Activated T-helper 17 cell treated with anti-CD3 and anti-CD28 coated beads, Interleukin-2, amount 50 U/mL, for 72 hours (primary cell): Measurements from ENCODE around the gene SCN5A. TPM values are rescaled to one million over a fixed set of nuclear protein-coding genes. Genes with fewer than 3 reads are reported as not detected.
A peak's percentile ranks its signal among the peaks of the same experiment; 100 is the strongest.

ENCODE experiments used
- ATAC-seq: fragments of 150-1000 bp; cut with Tn5 transposase; replicated peaks from 2 replicates; pipeline ENCODE4 v1.10.0; 2021; ENCODE audit warnings: mild to moderate bottlenecking, moderate library complexity
- H3K27ac Mint-ChIP-seq: one replicate; pipeline ENCODE4 v1.8.0; 2022; ENCODE audit warnings: mixed read lengths
- H3K27me3 Mint-ChIP-seq: one replicate; pipeline ENCODE4 v1.8.0; 2022; ENCODE audit warnings: mixed read lengths
- H3K36me3 Mint-ChIP-seq: one replicate; pipeline ENCODE4 v1.8.0; 2022; ENCODE audit warnings: low read depth, mild to moderate bottlenecking, mixed read lengths
- H3K4me1 Mint-ChIP-seq: one replicate; pipeline ENCODE4 v1.8.0; 2022; ENCODE audit warnings: mixed read lengths
- H3K4me3 Mint-ChIP-seq: one replicate; pipeline ENCODE4 v1.8.0; 2022; ENCODE audit warnings: mild to moderate bottlenecking, mixed read lengths
- H3K9me3 Mint-ChIP-seq: one replicate; pipeline ENCODE4 v1.8.0; 2022; ENCODE audit warnings: mixed read lengths
- total RNA-seq, 2 donors: library from RNA; stranded (reverse); gene quantifications; one replicate each; pipeline ENCODE4 v1.2.3, GENCODE V29; 2022

Gene SCN5A
- total RNA-seq, 2 donors from 2014 or later = 0.35 to 0.85 TPM

DNA sequence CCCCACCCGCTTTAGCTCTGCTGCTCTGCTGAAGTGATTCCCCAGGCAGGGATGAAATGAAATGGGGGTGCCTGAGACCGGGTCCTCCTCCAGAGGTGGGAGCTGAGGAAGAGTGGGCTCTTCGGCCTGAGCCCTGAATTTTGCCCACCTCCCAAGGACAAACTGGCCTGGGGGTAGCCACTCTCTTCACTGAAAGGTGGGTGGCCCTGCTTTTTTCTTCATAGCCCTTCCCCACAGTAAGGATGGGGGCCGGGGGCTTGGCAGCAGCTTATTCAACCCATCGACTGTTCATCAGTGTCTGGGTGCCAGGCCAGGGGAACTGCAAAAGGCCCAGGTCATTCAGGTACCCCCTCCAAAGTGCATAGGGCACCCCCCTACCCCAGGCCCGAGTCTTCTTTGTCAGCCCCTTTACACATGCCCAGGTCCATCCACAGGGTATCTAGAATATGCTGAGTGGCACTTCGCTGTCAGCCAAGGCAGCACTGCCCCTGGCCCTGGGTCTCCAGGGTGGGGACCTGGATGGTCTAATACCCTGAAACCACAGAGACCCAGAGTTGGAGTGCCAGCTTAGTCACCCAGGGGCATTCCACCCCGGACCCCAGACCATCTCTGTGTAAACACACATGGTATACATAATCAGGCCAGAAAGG, 7.9 kb downstream of the SCN5A start:
- H3K4me1 Mint-ChIP-seq = no peaks in the 10 kb centered on the region
- ATAC-seq = no peak
- no peaks in the 10 kb centered on the region for H3K9me3 Mint-ChIP-seq

DNA sequence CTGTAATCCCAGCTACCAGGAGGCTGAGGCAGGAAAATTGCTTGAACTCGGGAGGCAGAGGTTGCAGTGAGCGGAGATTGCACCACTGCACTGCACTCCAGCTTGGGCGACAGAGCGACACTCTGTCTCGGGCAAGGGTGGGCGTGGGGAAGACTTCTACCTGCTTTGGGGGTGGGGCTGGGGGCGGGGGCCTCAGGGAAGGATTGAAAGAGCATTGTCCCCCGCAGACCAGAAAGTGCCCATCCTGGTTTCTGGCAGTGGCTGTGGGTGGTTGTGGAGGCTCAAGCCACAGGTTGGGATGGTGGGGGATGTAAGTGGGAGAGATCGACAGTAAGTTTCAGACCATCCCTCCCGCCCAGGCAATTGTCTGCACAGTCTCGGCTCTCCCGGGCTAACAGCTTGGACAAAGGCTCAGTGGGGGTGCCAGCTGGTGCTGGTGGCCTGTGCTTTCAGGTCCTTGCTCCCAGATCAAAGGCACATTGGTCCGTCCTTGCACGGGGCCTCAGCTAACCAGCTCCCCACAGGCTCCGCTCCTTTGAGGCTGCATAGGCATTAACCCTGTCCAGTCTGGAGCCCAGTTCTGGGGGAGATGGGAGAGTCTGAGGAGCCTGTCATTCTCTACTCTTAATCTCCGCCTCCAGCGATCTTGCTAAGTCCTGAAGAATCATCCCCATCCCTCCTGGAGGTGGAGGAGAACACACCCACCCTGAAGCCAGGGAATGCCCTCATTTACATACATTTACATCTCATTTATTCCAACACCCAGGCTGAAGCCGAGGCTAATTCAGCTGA, 8.6 kb downstream of the SCN5A start:
- Mint-ChIP-seq H3K27me3 (peaks cover 6% of the 10 kb centered on the region), H3K9me3 (no peaks in the 10 kb centered on the region), H3K4me3 (no peak overlapping the region), H3K4me1 (no peaks in the 10 kb centered on the region), H3K36me3 (no peaks in the 10 kb centered on the region), H3K27ac (no peak overlapping the region)
- ATAC-seq = no peak

More for the DNA sequence above, 7.9 kb downstream of the SCN5A start:
- no peak overlapping the region for H3K4me3 Mint-ChIP-seq
- H3K36me3 Mint-ChIP-seq = no peaks in the 10 kb centered on the region
- peaks cover 6% of the 10 kb centered on the region for H3K27me3 Mint-ChIP-seq
- no peak overlapping the region for H3K27ac Mint-ChIP-seq

DNA sequence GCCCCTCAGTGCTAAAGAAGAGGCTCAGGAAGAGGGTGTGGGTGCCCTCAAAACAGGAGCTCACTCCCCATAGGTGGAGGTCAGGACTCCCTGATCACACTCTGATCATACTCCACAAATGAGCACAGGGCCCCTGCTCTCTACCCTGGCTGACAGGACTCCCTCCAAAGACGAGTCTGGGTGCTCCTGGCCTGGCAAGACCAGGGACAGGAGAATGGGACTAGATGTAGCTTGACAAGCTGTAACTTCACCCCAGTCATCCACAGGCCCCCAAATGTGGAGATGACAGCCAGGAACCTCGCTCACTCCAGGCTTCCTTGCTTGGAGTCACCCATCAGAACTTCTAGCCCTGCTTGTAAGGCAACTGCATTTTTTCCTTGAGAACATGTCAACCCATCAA, 11.1 kb downstream of the SCN5A start:
- Mint-ChIP-seq H3K27ac (no peak overlapping the region), H3K4me1 (no peaks in the 10 kb centered on the region), H3K36me3 (no peaks in the 10 kb centered on the region), H3K4me3 (no peak overlapping the region), H3K27me3 (peaks cover 6% of the 10 kb centered on the region), H3K9me3 (no peaks in the 10 kb centered on the region)
- ATAC-seq = no peak

DNA sequence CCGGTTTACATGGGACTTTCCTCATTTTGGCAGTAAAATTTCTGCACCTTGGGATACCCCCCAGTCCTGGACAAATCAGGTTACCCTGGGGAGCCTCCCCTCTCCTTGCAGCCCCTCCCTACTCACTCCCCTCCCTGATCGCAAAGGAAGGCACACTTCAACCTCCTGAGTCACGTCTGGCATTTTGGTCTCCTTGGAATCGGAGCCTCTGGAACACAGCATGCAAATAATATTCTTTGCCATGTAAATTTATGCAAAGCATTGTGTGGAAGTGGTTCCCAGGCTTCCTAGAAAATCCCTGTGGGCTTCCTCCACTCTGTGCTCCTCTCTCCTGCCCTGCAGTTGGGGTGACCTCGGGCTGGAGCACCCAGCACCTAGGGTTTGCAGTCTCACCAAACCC, 11.6 kb downstream of the SCN5A start:
- no peak for ATAC-seq
- H3K4me3 Mint-ChIP-seq = no peak overlapping the region
- no peak overlapping the region for H3K27ac Mint-ChIP-seq
- no peaks in the 10 kb centered on the region for H3K36me3 Mint-ChIP-seq
- no peaks in the 10 kb centered on the region for H3K9me3 Mint-ChIP-seq
- H3K27me3 Mint-ChIP-seq = peaks cover 6% of the 10 kb centered on the region
- H3K4me1 Mint-ChIP-seq = no peaks in the 10 kb centered on the region

DNA sequence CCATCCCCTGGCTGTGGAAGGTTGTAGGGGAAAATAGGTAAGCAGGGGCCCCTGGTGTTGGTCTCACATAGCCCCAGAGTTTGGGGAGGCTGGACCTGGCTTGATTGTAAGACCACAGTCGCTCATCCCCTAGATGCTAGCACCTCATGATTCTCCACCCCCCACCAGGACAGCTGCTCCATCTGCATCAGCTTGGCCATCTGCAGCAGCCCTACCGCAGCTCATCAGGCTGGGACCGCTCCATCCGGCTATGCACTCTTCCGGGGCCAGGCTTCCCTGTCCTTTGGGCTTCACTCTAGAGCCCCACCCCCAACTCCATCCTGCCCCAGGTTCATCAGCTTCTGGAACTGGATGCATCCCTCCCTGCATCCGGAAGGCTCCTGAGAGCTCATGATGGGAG, 12.6 kb downstream of the SCN5A start:
- Mint-ChIP-seq H3K4me3 (no peak overlapping the region), H3K36me3 (no peaks in the 10 kb centered on the region), H3K9me3 (no peaks in the 10 kb centered on the region), H3K27ac (no peak overlapping the region), H3K27me3 (peaks cover 6% of the 10 kb centered on the region), H3K4me1 (no peaks in the 10 kb centered on the region)
- no peak for ATAC-seq

DNA sequence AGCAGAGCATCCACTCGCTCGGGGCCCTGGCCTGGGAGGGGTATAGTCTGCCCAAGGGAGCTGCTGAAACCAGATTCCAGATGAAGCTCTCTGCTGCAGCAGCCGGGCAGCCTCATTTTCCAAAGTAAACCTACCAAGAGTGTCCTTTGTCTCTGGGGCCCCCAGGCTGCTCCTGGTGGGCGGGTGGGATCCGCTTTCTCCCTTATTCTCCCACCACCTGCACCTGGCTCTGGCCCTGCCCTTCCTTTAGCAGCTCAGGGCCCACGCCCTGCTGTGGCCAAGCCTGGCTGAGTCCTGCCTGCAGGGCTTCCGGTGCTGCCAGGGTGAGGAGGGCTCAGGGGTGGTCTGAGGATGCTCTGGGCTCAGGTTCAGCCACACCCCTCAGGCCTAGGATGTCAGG, 13.0 kb downstream of the SCN5A start:
- no peak for ATAC-seq
- no peak overlapping the region for H3K4me3 Mint-ChIP-seq
- no peaks in the 10 kb centered on the region for H3K9me3 Mint-ChIP-seq
- no peak overlapping the region for H3K27ac Mint-ChIP-seq
- H3K36me3 Mint-ChIP-seq = no peaks in the 10 kb centered on the region
- H3K4me1 Mint-ChIP-seq = no peaks in the 10 kb centered on the region
- H3K27me3 Mint-ChIP-seq = peaks cover 6% of the 10 kb centered on the region

DNA sequence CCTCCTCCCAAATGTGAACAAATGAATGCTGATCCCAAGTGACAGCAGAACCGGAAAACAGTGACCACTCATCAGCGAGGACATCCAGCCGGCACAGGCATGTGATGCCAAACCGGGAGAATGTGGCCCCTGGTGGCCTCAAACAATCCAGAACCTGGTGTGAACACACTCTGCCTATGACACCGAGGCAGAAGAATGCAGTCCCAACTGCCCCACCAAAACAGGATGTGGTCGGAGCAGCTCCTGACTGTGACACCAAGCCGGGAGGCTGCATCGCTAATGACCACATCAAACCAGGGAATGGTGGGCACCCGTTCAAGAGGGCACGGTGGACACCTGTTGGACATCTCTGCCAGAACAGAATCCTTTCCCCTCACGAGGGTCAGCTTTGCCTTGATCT, 15.4 kb downstream of the SCN5A start:
- H3K27me3 Mint-ChIP-seq = peaks cover 6% of the 10 kb centered on the region
- no peak overlapping the region for H3K4me3 Mint-ChIP-seq
- no peak overlapping the region for H3K27ac Mint-ChIP-seq
- H3K9me3 Mint-ChIP-seq = no peaks in the 10 kb centered on the region
- ATAC-seq = peak; percentile 31
- no peaks in the 10 kb centered on the region for H3K4me1 Mint-ChIP-seq
- H3K36me3 Mint-ChIP-seq = no peaks in the 10 kb centered on the region

DNA sequence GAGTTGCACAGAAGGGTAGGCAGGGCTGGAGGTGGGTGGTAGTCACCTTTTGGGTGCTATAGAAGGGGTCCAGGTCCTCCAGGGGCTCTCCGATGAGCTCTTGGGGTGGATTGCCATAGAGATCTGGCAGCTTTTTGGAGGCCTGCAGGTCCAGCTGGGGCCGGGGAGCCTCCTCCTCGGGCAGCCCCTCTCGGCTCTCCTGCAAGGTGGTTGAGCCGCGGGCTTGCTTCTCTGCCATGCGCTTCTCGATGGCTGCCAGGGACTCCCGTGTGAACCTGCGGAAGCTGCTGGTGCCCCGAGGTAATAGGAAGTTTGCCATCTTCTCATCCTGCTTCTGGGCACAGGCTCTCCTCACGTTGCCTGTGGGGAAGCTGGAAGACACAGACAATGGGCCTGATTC, 16.5 kb downstream of the SCN5A start:
- no peak overlapping the region for H3K27ac Mint-ChIP-seq
- no peak overlapping the region for H3K4me3 Mint-ChIP-seq
- H3K9me3 Mint-ChIP-seq = no peaks in the 10 kb centered on the region
- H3K4me1 Mint-ChIP-seq = no peaks in the 10 kb centered on the region
- no peaks in the 10 kb centered on the region for H3K36me3 Mint-ChIP-seq
- H3K27me3 Mint-ChIP-seq = peaks cover 6% of the 10 kb centered on the region
- no peak for ATAC-seq

DNA sequence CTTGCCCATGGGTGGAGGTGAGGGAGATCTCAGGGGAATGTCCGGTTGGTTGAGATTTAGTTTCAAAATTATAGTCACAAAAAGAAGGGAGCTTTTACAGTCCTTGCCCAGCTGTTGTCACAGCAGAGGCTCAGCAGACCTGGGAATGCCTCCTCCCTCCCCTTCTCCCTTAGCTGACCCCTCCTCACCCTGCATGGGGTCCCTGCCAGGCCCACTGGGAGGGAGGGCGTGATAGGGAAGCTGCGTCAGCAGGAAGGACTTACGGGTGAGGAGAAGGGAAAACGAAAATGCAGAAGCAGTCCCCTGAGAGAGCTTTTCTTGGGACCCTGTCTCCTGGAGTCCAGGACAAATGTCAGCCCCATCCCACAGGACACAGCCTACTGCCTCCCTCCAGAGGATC, 18.9 kb downstream of the SCN5A start:
- Mint-ChIP-seq H3K4me3 (no peak overlapping the region), H3K27ac (no peak overlapping the region), H3K36me3 (no peaks in the 10 kb centered on the region), H3K9me3 (no peaks in the 10 kb centered on the region), H3K4me1 (no peaks in the 10 kb centered on the region), H3K27me3 (no peaks in the 10 kb centered on the region)
- ATAC-seq = no peak

DNA sequence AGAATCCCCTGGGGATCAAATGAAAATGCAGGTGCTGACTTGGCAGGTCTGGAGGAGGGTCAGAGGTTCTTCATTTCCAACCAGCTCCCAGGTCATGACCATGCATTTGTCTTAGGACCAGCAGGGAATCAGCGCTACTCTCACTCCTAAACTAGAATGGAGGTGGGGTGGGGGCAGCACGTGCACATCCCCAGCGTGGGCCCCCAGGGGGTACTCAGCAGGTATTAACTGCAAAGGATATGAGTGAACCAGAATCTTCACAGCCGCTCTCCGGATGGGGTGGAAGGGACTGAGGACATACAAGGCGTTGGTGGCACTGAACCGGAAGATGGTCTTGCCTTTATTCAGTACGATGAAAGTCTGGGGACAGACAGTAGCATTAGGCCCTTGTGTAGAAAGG, 19.4 kb downstream of the SCN5A start:
- Mint-ChIP-seq H3K27me3 (no peaks in the 10 kb centered on the region), H3K27ac (no peak overlapping the region), H3K4me1 (no peaks in the 10 kb centered on the region), H3K9me3 (no peaks in the 10 kb centered on the region), H3K4me3 (no peak overlapping the region), H3K36me3 (no peaks in the 10 kb centered on the region)
- no peak for ATAC-seq

DNA sequence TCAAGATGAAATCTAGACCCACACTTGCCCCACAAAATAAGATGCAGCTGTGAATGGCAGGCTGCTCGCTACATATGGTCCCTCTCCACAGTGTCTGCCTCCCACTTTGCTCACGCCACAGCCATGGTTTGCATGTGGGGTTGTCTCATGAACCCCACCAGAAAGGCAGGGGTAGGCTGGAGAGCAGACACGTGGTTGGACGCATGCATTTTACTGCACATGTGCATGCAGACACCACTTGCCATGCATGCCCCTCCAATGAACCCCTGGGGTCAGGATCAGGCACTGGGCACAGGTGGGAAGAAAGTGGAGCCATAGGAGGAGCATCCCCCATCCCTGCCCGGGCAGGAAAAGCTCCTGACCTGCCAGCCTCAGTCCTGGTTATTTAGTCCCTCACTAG, 20.7 kb downstream of the SCN5A start:
- no peaks in the 10 kb centered on the region for H3K36me3 Mint-ChIP-seq
- H3K27ac Mint-ChIP-seq = no peak overlapping the region
- H3K9me3 Mint-ChIP-seq = no peaks in the 10 kb centered on the region
- no peaks in the 10 kb centered on the region for H3K4me1 Mint-ChIP-seq
- no peaks in the 10 kb centered on the region for H3K27me3 Mint-ChIP-seq
- no peak for ATAC-seq
- H3K4me3 Mint-ChIP-seq = no peak overlapping the region

DNA sequence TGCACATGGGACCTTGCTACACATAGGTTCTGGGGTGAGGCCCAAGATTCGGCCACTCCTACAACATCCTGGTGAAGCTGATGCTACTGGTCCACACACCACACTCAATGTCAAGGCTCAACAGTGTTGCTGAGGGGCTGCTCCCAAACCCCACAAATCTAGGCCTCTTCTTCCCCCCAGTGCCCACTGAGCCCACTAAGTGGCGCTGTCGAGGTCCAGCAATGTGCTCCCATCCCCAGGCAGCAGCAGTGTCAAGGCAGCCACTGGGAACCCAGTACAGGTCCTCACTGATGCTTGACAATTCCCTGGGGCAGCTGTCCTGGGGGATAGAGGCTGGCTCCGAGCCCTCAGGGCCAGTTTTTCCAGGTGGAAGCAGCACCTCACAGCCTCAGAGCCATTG, 21.5 kb downstream of the SCN5A start:
- no peaks in the 10 kb centered on the region for H3K36me3 Mint-ChIP-seq
- ATAC-seq = peak; percentile 38
- H3K27me3 Mint-ChIP-seq = no peaks in the 10 kb centered on the region
- no peaks in the 10 kb centered on the region for H3K4me1 Mint-ChIP-seq
- H3K9me3 Mint-ChIP-seq = no peaks in the 10 kb centered on the region
- H3K27ac Mint-ChIP-seq = no peak overlapping the region
- H3K4me3 Mint-ChIP-seq = no peak overlapping the region

DNA sequence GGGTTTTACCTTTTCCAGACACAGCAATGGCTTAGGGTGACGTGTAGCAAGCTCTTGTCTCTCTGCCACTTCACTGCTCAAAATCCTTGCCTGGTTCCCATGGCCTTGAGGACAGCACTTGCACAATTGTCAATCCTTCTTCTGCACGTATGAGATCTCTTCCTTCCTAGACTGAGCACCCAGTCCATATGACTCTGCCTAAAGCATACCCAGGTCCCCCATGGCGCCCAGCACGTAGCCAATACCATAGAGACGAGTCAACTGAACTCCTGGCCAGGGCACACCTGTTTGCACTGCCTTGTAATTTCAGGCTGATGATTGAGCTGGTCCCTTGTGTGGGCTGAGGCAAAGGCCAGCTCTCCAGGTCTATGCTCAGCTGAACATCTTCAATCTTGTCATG, 23.3 kb downstream of the SCN5A start:
- no peaks in the 10 kb centered on the region for H3K27me3 Mint-ChIP-seq

DNA sequence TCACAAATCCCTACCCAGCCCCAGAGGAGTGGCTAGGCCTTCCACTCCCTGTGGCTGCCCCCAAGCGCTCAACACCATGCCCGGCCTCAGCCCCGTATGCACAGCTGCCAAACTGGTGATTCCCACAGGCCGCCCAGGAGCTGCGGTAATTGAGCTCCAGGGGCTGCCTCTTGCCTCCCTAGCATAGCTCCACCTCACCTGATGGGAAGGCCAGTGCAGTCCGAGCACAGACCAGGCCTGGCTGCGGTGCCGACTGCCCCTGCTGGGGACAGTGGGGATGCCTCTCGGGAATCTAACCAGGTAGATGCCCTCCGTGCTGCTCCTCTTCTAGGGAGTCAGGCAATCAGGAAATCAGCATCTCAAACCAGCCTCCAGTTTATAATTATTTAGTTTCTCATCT, 25.9 kb downstream of the SCN5A start:
- H3K4me3 Mint-ChIP-seq = no peak overlapping the region
- no peaks in the 10 kb centered on the region for H3K4me1 Mint-ChIP-seq
- no peak for ATAC-seq
- peaks cover 5% of the 10 kb centered on the region for H3K27me3 Mint-ChIP-seq
- no peaks in the 10 kb centered on the region for H3K9me3 Mint-ChIP-seq
- no peaks in the 10 kb centered on the region for H3K36me3 Mint-ChIP-seq
- H3K27ac Mint-ChIP-seq = no peak overlapping the region

More for the DNA sequence above, 23.3 kb downstream of the SCN5A start:
- Mint-ChIP-seq H3K4me3 (no peak overlapping the region), H3K36me3 (no peaks in the 10 kb centered on the region), H3K4me1 (no peaks in the 10 kb centered on the region), H3K27ac (no peak overlapping the region), H3K9me3 (no peaks in the 10 kb centered on the region)
- no peak for ATAC-seq

DNA sequence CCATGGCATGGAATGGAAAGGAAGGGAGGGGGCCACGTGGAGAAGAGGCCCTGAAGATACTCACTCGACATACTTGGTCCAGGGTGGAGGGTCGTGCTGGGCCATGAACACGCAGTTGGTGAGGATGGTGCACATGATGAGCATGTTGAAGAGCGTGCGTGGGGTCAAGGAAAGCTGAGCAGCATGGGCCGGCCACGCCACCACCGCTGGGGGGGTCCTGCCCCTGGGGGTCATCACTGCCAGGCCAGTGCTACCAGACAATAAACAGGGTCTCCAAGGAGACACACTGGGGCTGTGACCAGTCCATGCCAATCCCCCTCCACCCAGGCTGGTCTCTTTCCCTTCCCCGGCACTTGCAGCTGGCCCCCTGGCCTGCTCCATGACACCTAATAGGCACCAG, 27.2 kb downstream of the SCN5A start:
- H3K27ac Mint-ChIP-seq = no peak overlapping the region
- no peaks in the 10 kb centered on the region for H3K4me1 Mint-ChIP-seq
- H3K9me3 Mint-ChIP-seq = no peaks in the 10 kb centered on the region
- no peak overlapping the region for H3K4me3 Mint-ChIP-seq
- H3K27me3 Mint-ChIP-seq = peaks cover 5% of the 10 kb centered on the region
- no peaks in the 10 kb centered on the region for H3K36me3 Mint-ChIP-seq
- no peak for ATAC-seq
